Activated T-cell treated with anti-CD3 and anti-CD28 coated beads, Interleukin-2, amount 50 U/mL, for 24 hours (primary cell): ENCODE measurements around the gene XPR1.

Experiments used
- DNase-seq: peaks from one replicate; pipeline ENCODE4 v3.0.0-alpha.2; 2020
- H3K27ac Mint-ChIP-seq: 2 replicates; pipeline ENCODE4 v1.8.0; 2020; ENCODE audit warnings: mild to moderate bottlenecking, mixed read lengths
- H3K27me3 Mint-ChIP-seq: 2 replicates; pipeline ENCODE4 v1.8.0; 2020; ENCODE audit warnings: mixed read lengths
- H3K36me3 Mint-ChIP-seq: 2 replicates; pipeline ENCODE4 v1.8.0; 2020; ENCODE audit warnings: low read depth, mixed read lengths
- H3K4me1 Mint-ChIP-seq: 2 replicates; pipeline ENCODE4 v1.8.0; 2020; ENCODE audit warnings: low read depth, mixed read lengths
- H3K4me3 Mint-ChIP-seq: 2 replicates; pipeline ENCODE4 v1.8.0; 2020; ENCODE audit warnings: mild to moderate bottlenecking, moderate library complexity, mixed read lengths
- H3K9me3 Mint-ChIP-seq: 2 replicates; pipeline ENCODE4 v1.8.0; 2020; ENCODE audit warnings: mixed read lengths

The XPR1 gene

DNA sequence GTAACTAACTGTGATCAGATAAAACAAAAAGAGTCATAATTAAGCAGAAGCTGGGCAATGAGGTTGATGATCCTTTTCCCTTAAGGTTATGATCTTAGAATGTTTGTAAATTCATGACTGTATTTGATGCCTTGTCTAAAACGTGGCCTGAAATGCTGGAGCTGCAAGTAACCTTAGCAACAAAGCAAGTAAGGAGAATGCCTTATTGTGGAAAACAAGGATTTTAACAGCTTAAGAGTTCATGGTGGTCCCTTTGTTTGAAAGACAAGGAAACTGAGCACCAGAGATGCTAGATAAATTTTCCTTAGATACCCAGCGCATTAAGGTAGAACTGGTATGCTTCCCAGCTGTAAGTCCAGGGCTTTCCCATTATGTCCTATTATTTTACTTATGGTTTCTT is 25.7 kb upstream of the XPR1 start:
- DNase-seq, result no peak
- no peaks in the 10 kb centered on the region for H3K9me3 Mint-ChIP-seq
- no peaks in the 10 kb centered on the region for H3K27me3 Mint-ChIP-seq
- H3K4me3 Mint-ChIP-seq, result no peak overlapping the region
- no peak overlapping the region for H3K27ac Mint-ChIP-seq
- peaks cover 5% of the 10 kb centered on the region for H3K4me1 Mint-ChIP-seq
- H3K36me3 Mint-ChIP-seq, result no peaks in the 10 kb centered on the region

DNA sequence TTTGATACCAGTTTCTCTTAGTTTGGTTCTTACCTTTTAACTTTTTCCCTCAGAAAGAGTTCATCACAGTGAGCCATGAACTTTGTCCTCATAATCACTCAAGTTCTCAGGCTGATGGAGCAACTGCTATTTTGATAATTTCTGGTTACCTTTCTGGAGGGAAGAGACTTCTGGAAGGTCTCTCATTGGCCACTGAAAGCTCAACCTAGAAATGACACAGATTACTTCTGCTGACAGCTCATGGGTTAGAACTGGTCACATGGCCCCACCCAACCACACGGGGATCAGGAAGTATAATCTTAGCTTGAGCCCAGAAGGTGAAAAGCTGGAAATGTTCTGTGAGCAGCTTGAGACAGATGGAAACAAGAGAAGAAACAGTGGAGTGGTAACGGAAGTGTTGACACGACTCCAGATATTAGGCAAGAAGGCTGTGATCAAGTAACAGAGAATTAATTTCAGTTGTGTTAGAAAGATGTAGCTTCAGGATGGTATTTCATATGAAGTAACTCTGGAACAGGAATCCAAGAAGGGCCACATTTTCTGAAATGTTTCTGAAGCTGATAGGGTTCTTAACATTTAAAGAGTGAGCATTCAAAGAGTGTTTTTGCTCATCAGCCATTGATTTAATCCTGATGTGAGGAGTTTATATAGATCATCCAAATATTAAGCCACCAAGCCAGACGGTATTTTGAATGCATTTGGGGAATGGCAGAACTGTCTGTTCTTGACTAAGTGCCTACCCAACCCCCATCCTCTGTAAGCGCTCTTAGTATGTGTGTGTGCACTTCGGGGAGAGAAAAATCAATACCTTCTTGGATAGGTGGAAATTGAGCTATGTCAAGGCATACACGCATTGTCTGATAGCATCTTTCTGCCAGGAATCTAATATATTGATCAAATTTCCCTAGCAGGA is 21.9 kb upstream of the XPR1 start:
- Mint-ChIP-seq H3K27me3 (no peaks in the 10 kb centered on the region), H3K27ac (no peak overlapping the region), H3K4me3 (no peak overlapping the region), H3K4me1 (peaks cover 9% of the 10 kb centered on the region), H3K36me3 (no peaks in the 10 kb centered on the region), H3K9me3 (no peaks in the 10 kb centered on the region)
- DNase-seq, result no peak

DNA sequence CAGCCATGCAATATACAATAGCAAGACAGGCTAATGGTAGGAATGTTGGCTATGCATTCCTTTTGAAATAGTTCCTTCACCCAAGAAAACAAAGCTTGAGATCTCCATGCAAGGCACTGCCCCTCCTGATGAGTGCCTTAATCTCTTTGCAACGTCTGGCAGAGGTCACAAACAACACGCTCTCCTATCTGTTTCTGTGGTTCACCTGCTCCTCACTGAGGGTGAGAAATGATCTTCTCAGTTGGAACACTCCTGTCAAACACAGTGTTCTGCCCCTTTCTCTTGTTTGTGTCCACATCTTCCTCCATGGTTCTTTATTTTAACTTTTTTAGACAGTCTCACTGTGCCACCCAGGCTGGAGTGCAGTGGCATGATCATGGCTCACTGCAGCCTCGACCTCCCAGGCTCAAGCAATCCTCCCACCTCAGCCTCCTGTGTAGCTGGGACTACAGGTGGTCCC is 21.2 kb upstream of the XPR1 start:
- Mint-ChIP-seq H3K4me1 (peaks cover 9% of the 10 kb centered on the region), H3K27ac (no peak overlapping the region), H3K27me3 (no peaks in the 10 kb centered on the region), H3K36me3 (no peaks in the 10 kb centered on the region), H3K4me3 (no peak overlapping the region), H3K9me3 (no peaks in the 10 kb centered on the region)
- no peak for DNase-seq

DNA sequence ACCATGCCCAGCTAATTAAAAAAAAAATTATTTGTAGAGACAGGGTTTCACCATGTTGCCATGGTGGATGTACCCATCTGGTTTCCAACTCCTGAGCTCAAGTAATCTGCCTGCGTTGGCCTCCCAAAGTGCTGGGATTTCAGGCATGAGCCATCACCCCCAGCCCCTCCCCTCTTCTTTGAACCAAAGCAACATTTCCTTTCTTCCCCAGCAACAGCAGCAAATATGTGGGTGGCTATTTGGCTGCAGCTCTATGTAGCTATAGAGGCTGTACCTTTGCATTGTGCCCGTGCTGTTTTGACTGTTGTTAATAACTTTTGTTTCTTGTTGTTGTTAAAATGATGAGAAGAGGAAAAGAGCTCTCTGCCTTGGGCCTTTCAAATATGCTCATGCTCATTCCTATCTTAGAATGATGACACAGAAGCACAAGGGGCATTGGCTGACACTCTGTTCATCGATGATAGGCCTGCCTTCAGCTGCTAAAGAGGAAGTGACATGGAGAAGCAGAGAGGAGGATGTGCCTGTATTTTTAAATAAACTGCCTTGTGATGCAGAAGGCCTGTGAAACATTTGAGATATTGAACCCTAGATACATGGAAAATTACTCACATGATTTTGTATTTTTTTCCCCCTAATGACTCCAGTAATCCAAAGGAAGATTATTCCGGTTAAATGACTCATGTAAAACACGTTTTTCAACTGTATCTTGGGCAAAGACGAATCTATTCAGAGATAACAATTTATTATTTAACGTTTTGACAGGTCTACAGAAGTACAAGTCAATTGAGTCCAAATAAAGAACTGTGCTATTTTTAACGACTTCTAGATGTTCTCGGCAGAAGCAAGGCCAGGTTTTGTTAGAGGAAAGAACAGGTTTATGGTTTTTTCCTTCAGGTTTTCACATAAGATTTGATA is 20.5 kb upstream of the XPR1 start:
- H3K9me3 Mint-ChIP-seq, result no peaks in the 10 kb centered on the region
- H3K36me3 Mint-ChIP-seq, result no peaks in the 10 kb centered on the region
- DNase-seq, result no peak
- H3K27me3 Mint-ChIP-seq, result no peaks in the 10 kb centered on the region
- H3K4me1 Mint-ChIP-seq, result peaks cover 9% of the 10 kb centered on the region
- H3K4me3 Mint-ChIP-seq, result no peak overlapping the region
- peak overlapping the region; percentile 16 for H3K27ac Mint-ChIP-seq

DNA sequence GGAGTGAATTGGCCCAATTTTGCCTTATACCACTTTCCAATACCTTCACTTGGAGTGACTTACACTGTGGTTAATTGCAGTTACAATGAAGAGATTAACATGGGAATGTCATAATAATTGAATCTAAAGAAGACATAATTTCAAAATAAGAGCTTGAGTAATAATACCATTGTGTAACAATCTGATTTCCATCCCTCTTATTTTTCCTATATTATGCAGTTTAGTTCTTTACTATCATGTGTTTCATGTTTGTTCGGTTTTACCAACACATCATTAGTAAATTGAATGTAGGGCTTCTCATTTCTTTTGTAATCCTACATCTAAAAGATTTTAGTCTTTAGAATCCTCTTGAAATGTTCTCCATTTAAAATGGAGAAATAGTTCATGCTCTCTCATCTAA is 19.2 kb upstream of the XPR1 start:
- Mint-ChIP-seq H3K9me3 (no peaks in the 10 kb centered on the region), H3K27ac (no peak overlapping the region), H3K27me3 (no peaks in the 10 kb centered on the region), H3K36me3 (no peaks in the 10 kb centered on the region), H3K4me3 (no peak overlapping the region), H3K4me1 (peaks cover 9% of the 10 kb centered on the region)
- no peak for DNase-seq

DNA sequence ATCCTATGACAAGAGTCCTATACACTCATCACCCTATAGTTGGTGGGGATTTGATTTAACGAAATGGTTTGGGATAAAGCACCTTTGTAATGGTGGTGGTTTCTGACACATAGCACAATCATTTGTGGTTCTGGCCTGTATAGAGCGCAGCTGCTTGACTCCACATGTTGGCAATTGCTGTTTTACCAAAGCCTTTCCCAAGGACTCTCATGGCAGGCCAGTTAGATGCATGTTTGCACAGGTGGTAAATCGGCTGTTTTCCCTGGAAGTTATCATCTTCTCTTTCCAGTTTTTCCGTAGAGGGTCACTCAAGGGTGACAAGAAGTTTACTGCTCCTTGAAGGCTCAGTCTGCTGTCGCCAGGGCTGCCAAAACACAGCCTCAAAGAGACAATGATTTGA is 17.1 kb upstream of the XPR1 start:
- Mint-ChIP-seq H3K27ac (no peak overlapping the region), H3K4me1 (peaks cover 7% of the 10 kb centered on the region), H3K36me3 (no peaks in the 10 kb centered on the region), H3K27me3 (no peaks in the 10 kb centered on the region), H3K4me3 (no peak overlapping the region), H3K9me3 (no peaks in the 10 kb centered on the region)
- no peak for DNase-seq

DNA sequence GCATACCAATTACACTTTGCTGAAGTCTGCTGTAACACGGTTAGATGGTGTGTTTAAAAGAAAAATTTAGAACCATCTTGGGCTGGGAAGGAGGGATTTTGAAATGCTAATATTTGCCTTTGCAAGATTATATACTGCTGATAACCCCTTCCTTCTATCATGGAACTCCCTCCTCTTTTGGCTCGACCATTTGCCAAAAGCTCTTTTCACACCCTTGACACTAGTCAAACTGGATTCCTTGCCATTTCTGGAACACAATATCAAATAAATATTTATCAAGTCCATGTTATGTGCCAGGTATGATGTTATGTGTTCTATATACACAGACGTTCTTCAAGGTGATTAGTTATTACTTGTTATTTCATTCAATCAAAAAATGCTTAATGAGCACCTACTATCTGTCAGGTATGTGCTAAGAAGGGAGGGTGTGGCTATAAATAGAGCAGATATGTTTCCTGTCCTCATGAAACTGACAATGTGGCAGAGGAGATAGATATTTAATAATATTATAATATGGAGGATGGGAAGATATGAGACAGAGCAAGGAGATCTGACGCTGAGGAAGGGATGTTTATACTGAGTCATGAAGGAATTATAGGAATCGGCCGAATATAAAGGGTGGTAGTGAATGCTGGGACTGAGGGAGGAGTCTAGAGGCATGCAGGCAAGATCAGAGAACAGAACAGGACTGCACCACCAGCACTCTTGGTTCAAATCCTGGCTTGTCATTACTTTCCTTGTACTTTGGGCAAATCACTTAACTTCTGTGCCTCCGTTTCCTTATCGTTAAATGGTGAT is 16.1 kb upstream of the XPR1 start:
- Mint-ChIP-seq H3K9me3 (no peaks in the 10 kb centered on the region), H3K36me3 (no peaks in the 10 kb centered on the region), H3K27ac (no peak overlapping the region), H3K4me3 (no peak overlapping the region), H3K27me3 (no peaks in the 10 kb centered on the region), H3K4me1 (peaks cover 6% of the 10 kb centered on the region)
- DNase-seq, result no peak

DNA sequence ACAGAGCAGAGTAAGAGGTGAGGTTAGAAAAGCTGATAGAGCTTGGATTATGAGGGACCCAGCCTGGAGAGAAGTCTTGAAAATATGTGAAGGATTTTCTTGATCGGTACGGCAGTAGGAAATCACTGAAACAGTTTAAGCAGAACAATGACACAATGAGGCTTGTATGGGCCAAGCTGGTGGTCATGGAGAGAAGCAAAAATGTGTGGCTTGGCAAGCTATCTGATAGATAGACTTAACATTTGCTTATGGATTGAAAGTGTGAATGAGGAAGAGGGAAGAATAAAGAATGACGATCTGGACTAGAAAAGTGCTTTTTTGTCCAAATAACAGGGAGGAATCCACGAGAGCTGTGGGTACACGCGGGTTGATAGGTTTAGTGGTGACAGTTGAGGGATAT is 15.4 kb upstream of the XPR1 start:
- DNase-seq, result no peak
- H3K27me3 Mint-ChIP-seq, result no peaks in the 10 kb centered on the region
- peaks cover 1% of the 10 kb centered on the region for H3K4me1 Mint-ChIP-seq
- H3K36me3 Mint-ChIP-seq, result no peaks in the 10 kb centered on the region
- H3K4me3 Mint-ChIP-seq, result no peak overlapping the region
- H3K9me3 Mint-ChIP-seq, result no peaks in the 10 kb centered on the region
- H3K27ac Mint-ChIP-seq, result no peak overlapping the region

DNA sequence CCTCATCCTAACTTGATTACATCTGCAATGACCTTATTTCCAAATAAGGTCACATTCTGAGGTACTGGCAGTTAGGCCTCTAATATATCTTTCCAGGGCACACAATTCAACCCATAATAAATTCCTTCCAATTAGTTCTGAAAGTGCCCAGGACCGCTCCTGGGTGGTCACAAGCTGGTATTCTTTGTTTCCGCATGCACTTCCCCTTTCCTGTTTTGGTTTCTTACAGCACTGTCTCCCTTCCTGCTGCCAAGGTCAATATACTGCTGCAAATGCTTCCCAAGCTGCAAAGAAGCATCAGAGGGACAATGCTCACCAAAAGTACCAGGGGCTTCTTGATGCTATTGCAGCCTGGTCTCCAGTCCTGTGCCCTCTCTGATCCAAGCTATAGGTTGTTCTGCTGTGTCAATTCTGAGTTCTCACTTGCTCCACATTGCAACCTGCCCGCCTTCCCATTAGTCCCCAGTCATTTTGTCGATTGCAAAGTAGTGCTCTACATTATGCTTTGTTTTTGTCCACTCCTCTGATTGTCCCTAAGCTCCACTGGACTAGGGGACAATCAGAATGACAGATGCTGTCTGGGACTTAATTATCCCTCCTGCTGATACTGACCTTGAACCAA is 13.9 kb upstream of the XPR1 start:
- DNase-seq, result no peak
- H3K27ac Mint-ChIP-seq, result no peak overlapping the region
- H3K4me1 Mint-ChIP-seq, result peaks cover 3% of the 10 kb centered on the region

DNA sequence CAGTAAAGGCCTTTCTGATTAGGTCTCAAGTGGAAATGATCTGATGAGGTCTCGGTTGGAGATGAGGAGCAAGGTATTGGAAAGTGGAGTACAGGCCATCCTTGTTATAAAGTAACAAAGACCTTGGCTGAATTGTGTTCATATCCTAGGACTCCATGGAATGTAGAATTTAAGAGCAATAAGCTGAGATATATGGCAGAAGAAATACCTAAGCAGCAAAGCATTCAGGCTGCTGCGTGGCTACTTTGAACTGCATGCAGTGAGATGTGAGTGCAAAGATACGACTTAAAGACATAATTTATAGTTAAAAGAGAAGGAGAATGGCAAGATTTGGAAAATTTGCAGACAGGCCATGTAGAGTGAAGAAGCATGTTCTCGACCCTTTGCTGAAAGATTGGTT is 11.2 kb upstream of the XPR1 start:
- no peaks in the 10 kb centered on the region for H3K36me3 Mint-ChIP-seq
- no peak overlapping the region for H3K4me3 Mint-ChIP-seq
- peaks cover 3% of the 10 kb centered on the region for H3K4me1 Mint-ChIP-seq
- no peak overlapping the region for H3K27ac Mint-ChIP-seq
- no peaks in the 10 kb centered on the region for H3K9me3 Mint-ChIP-seq
- DNase-seq, result no peak
- peaks cover 2% of the 10 kb centered on the region for H3K27me3 Mint-ChIP-seq

More for the DNA sequence above, 13.9 kb upstream of the XPR1 start:
- no peaks in the 10 kb centered on the region for H3K9me3 Mint-ChIP-seq
- H3K36me3 Mint-ChIP-seq, result no peaks in the 10 kb centered on the region
- no peaks in the 10 kb centered on the region for H3K27me3 Mint-ChIP-seq
- H3K4me3 Mint-ChIP-seq, result no peak overlapping the region

DNA sequence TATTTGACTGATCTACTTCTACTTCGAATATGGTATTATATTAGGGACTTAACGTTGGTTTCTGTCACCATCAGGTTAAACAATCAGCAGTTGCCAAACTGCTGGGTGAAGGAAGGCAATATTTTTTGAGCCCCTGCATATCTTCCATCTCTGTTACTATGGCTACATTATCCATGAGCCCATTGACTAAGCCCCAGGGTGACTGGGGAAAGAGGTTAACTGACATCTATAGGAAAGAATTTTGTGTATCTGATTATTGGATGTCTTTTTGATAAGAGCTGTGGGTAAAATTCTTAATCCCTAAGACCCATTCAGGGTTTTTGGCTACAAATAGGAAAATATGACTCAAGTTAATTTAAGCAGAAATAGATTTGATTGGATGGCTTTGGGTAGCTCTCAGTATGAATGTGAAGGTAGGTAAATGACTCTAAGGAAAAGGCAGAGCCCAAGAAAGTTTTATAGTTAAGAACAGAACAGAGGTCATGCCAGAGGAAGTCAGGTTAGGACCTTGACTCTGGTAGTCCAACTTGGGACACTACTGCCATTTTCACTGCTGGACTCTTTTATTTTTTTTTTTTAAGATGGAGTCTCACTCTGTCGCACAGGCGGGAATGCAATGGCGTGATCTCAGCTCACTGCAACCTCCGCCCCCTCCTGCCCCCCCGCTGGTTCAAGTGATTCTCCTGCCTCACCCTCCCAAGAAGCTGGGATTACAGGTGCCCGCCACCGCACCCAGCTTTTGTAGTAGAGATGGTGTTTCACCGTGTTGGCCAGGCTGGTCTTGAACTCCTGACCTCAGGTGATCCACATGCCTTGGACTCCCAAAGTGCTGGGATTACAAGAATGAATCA is 8.9 kb upstream of the XPR1 start:
- Mint-ChIP-seq H3K4me1 (peaks cover 3% of the 10 kb centered on the region), H3K27ac (no peak overlapping the region), H3K9me3 (no peaks in the 10 kb centered on the region), H3K36me3 (no peaks in the 10 kb centered on the region), H3K27me3 (peaks cover 10% of the 10 kb centered on the region), H3K4me3 (no peak overlapping the region)
- DNase-seq, result no peak

DNA sequence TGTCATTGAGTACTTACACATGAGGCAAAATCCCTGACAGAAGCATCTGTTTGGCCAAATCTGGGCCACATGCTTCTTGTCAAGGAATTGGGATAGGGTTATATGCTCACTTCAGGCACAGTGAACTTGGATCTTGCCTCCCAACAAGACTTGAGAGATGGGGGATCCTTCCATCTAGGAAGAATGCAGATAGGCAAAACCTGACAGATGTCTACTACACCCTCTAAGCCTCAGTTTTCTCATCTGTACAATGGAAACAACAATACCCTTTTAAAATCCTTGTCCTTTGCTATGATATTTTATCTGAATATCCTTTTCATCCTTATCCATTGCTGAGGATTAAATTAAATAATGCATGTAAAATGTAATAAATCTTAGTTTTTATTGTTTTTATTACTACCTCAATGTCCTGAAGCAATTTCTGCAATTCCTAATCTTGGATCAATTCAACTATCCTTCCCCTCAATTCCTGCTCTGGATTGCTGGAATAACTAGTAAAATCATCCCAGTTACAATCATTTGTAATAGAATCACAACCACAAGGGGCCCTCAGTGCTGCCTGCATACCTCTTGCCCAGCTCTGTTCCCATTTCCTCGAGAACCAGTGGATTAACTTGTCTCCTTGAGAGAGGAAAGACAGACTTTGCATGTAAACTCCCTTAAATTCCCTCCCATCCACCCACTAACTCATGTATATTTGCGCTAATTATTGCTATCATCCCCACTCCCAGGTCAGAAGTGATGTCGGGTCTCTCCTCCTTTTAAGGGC is 8.1 kb upstream of the XPR1 start:
- DNase-seq, result no peak

DNA sequence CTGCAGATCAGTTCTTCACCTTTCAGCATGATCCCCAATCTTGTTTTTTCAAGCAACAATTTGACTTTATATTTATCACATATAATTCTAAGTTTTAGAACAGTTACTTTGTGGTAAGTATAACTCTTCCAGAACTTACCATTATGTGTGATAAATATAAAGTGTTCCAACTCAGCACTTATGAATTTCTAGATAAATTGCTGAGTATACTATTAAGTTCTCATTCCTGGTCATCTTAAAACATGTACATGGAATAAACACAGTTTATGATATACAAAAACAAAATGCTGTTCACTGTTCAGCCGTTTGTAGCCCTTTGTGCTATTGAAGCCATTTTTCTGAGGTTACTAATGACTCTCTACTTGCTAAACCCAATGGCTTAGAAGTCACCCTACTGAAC is 5.1 kb upstream of the XPR1 start:
- H3K27ac Mint-ChIP-seq, result no peak overlapping the region
- H3K4me1 Mint-ChIP-seq, result peaks cover 11% of the 10 kb centered on the region
- no peak for DNase-seq
- H3K36me3 Mint-ChIP-seq, result no peaks in the 10 kb centered on the region
- no peaks in the 10 kb centered on the region for H3K9me3 Mint-ChIP-seq
- H3K4me3 Mint-ChIP-seq, result no peak overlapping the region
- peaks cover 10% of the 10 kb centered on the region for H3K27me3 Mint-ChIP-seq

More for the DNA sequence above, 8.1 kb upstream of the XPR1 start:
- Mint-ChIP-seq H3K4me1 (peaks cover 3% of the 10 kb centered on the region), H3K4me3 (no peak overlapping the region), H3K36me3 (no peaks in the 10 kb centered on the region), H3K9me3 (no peaks in the 10 kb centered on the region), H3K27ac (no peak overlapping the region), H3K27me3 (peaks cover 10% of the 10 kb centered on the region)
